ENCODE results near the gene FARS2. TPM values are rescaled to one million over a fixed set of nuclear protein-coding genes. Genes with fewer than 3 reads are reported as not detected.
A peak's percentile ranks its signal among the peaks of the same experiment; 100 is the strongest.
"Not testable (repeated sequence)": the region's sequence is repeated elsewhere in the genome, so short reads cannot be mapped to it uniquely, and the experiment has no call there.

FARS2 gene
- total and polyA plus RNA-seq, 5 donors from 2014 or later, result 26.9 to 39.7 (median 34.9) TPM

DNA sequence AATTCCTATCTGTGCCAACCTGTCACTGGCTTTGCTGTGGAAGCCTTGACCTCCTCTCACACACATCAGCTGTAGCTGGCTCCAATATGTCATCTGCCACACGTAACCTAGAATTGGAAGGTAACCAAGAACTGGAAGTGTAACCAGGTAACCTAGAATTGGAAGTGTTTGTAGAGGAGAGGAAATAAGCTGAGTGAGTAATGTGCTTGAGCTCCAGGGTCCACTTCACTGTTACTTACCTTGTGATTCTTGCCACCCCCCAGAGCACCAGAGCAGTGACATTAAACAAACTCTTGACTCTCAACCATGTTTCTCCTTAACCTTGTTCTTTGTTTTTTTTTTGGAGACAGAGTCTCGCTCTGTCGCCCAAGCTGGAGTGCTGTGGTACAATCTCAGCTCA lies 394.9 kb downstream of the FARS2 start:
- H3K36me3 Mint-ChIP-seq, result peaks cover 53% of the 10 kb centered on the region
- H3K27ac ChIP-seq (ENCODE audit: insufficient read depth, low read length, poor library complexity, severe bottlenecking), result no peak overlapping the region
- no peaks in the 10 kb centered on the region for H3K36me3 ChIP-seq (ENCODE audit: control insufficient read depth, insufficient read depth, low read length)
- ATAC-seq (ENCODE audit: low read depth in 2 of 2), result no peak
- no peaks in the 10 kb centered on the region for H3K4me1 ChIP-seq (ENCODE audit: control insufficient read depth, insufficient read depth, low read length, poor library complexity, severe bottlenecking)
- no peak overlapping the region for H3K4me3 ChIP-seq (ENCODE audit: low read depth, low read length)
- no peaks in the 10 kb centered on the region for H3K27me3 Mint-ChIP-seq
- H3K27me3 ChIP-seq (ENCODE audit: control insufficient read depth, insufficient read depth, low read length), result no peaks in the 10 kb centered on the region
- no peak for DNase-seq
- H3K9me3 Mint-ChIP-seq, result peaks cover 0 to 3% (median 0%) of the 10 kb centered on the region in 7 donors
- no peak overlapping the region for H3K4me3 Mint-ChIP-seq
- H3K9me3 ChIP-seq (ENCODE audit: control insufficient read depth in 2 of 2, low read length in 2 of 2), result no peaks in the 10 kb centered on the region
- H3K4me1 Mint-ChIP-seq, result peaks cover 4 to 8% (median 6%) of the 10 kb centered on the region in 4 donors
- H3K27ac Mint-ChIP-seq, result no peak overlapping the region

- not testable (repeated sequence) for DNase-seq; H3K27me3 Mint-ChIP-seq; H3K4me3 Mint-ChIP-seq; H3K27ac ChIP-seq (ENCODE audit: insufficient read depth, low read length, poor library complexity, severe bottlenecking); ATAC-seq (ENCODE audit: low read depth in 2 of 2); H3K9me3 ChIP-seq (ENCODE audit: control insufficient read depth in 2 of 2, low read length in 2 of 2); H3K4me1 ChIP-seq (ENCODE audit: control insufficient read depth, insufficient read depth, low read length, poor library complexity, severe bottlenecking); H3K27ac Mint-ChIP-seq; H3K4me3 ChIP-seq (ENCODE audit: low read depth, low read length); H3K27me3 ChIP-seq (ENCODE audit: control insufficient read depth, insufficient read depth, low read length); H3K9me3 Mint-ChIP-seq; H3K36me3 ChIP-seq (ENCODE audit: control insufficient read depth, insufficient read depth, low read length)
- Mint-ChIP-seq H3K36me3 (peaks cover 48% of the 10 kb centered on the region), H3K4me1 (peaks cover 4 to 11% (median 6%) of the 10 kb centered on the region in 4 donors)
Observed at GRCh38 chr6:5656695-5657094, 395.4 kb downstream of the FARS2 start.

- peaks cover 38% of the 10 kb centered on the region for H3K36me3 Mint-ChIP-seq
- H3K27me3 ChIP-seq (ENCODE audit: control insufficient read depth, insufficient read depth, low read length), result no peaks in the 10 kb centered on the region
- H3K4me1 Mint-ChIP-seq, result peaks cover 6 to 8% (median 6%) of the 10 kb centered on the region in 4 donors
- H3K4me3 Mint-ChIP-seq, result no peak overlapping the region
- no peak overlapping the region for H3K4me3 ChIP-seq (ENCODE audit: low read depth, low read length)
- H3K27me3 Mint-ChIP-seq, result no peaks in the 10 kb centered on the region
- H3K27ac Mint-ChIP-seq, result no peak overlapping the region
- H3K4me1 ChIP-seq (ENCODE audit: control insufficient read depth, insufficient read depth, low read length, poor library complexity, severe bottlenecking), result no peaks in the 10 kb centered on the region
- no peak overlapping the region for H3K27ac ChIP-seq (ENCODE audit: insufficient read depth, low read length, poor library complexity, severe bottlenecking)
- peaks cover 0 to 1% (median 0%) of the 10 kb centered on the region in 7 donors for H3K9me3 Mint-ChIP-seq
- no peaks in the 10 kb centered on the region for H3K9me3 ChIP-seq (ENCODE audit: control insufficient read depth in 2 of 2, low read length in 2 of 2)
- H3K36me3 ChIP-seq (ENCODE audit: control insufficient read depth, insufficient read depth, low read length), result no peaks in the 10 kb centered on the region
- DNase-seq (no peak), ATAC-seq (ENCODE audit: low read depth in 2 of 2) (no peak)
Observed at GRCh38 chr6:5657684-5658430, 396.5 kb downstream of the FARS2 start.

DNA sequence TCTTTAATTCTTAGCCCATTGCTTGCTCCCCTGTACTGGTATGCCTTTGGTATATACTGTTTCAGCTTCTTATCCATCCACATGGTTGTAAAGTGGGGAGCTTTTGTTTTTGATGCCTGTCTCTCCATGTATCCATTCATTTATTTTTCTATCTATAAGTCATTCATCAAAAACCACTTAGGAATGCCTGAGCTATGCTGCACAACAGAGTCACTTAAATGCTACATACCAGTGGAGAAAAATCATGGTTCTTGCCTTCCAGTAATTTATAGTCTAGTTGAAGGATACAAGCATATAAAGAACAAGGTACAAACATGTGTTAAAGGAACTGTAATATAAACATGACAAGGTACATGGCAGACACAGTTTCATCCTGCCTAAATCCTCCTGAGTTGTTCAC lies 398.2 kb downstream of the FARS2 start:
- Histone ChIP-seq H3K27ac (ENCODE audit: insufficient read depth, low read length, poor library complexity, severe bottlenecking) (no peak overlapping the region), H3K9me3 (ENCODE audit: control insufficient read depth in 2 of 2, low read length in 2 of 2) (no peaks in the 10 kb centered on the region), H3K36me3 (ENCODE audit: control insufficient read depth, insufficient read depth, low read length) (no peaks in the 10 kb centered on the region), H3K27me3 (ENCODE audit: control insufficient read depth, insufficient read depth, low read length) (no peaks in the 10 kb centered on the region), H3K4me3 (ENCODE audit: low read depth, low read length) (no peak overlapping the region), H3K4me1 (ENCODE audit: control insufficient read depth, insufficient read depth, low read length, poor library complexity, severe bottlenecking) (no peaks in the 10 kb centered on the region)
- DNase-seq (no peak), ATAC-seq (ENCODE audit: low read depth in 2 of 2) (no peak)
- H3K27ac Mint-ChIP-seq, result no peak overlapping the region
- H3K9me3 Mint-ChIP-seq, result peaks cover 0 to 1% (median 0%) of the 10 kb centered on the region in 7 donors
- H3K4me3 Mint-ChIP-seq, result no peak overlapping the region
- H3K27me3 Mint-ChIP-seq, result no peaks in the 10 kb centered on the region
- H3K4me1 Mint-ChIP-seq, result peaks cover 4 to 21% (median 11%) of the 10 kb centered on the region in 4 donors
- H3K36me3 Mint-ChIP-seq, result peaks cover 27% of the 10 kb centered on the region

DNA sequence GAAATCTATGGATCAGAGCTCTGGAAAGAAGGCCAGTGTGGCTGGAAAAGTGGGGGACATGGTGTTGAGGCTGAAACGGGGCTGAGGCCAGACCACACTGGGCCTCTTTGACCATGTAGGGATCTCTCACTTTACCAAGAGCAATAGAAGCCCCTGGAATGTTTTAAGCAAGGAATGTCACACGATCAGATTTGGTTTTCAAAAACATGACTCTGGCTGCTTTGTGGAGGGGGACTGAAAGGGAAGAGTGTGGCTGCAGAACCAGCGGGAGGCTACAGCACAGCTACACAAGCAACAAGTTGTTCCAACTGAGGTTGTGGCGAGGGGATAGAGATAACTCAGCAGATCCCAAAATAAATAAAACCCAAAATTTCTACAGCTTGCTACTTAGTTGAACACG lies 399.5 kb downstream of the FARS2 start:
- no peak overlapping the region for H3K4me3 Mint-ChIP-seq
- ATAC-seq (ENCODE audit: low read depth in 2 of 2) (no peak), DNase-seq (no peak)
- H3K36me3 Mint-ChIP-seq, result peaks cover 15% of the 10 kb centered on the region
- peaks cover 0 to 1% (median 0%) of the 10 kb centered on the region in 7 donors for H3K9me3 Mint-ChIP-seq
- Histone ChIP-seq H3K4me3 (ENCODE audit: low read depth, low read length) (no peak overlapping the region), H3K4me1 (ENCODE audit: control insufficient read depth, insufficient read depth, low read length, poor library complexity, severe bottlenecking) (peaks cover 9% of the 10 kb centered on the region), H3K9me3 (ENCODE audit: control insufficient read depth in 2 of 2, low read length in 2 of 2) (no peaks in the 10 kb centered on the region), H3K27me3 (ENCODE audit: control insufficient read depth, insufficient read depth, low read length) (no peaks in the 10 kb centered on the region), H3K36me3 (ENCODE audit: control insufficient read depth, insufficient read depth, low read length) (no peaks in the 10 kb centered on the region), H3K27ac (ENCODE audit: insufficient read depth, low read length, poor library complexity, severe bottlenecking) (no peak overlapping the region)
- H3K4me1 Mint-ChIP-seq, result peaks cover 11 to 34% (median 22%) of the 10 kb centered on the region in 4 donors
- peak overlapping the region in 2 of 3 donors; percentile 4 to 84 for H3K27ac Mint-ChIP-seq
- H3K27me3 Mint-ChIP-seq, result no peaks in the 10 kb centered on the region

DNA sequence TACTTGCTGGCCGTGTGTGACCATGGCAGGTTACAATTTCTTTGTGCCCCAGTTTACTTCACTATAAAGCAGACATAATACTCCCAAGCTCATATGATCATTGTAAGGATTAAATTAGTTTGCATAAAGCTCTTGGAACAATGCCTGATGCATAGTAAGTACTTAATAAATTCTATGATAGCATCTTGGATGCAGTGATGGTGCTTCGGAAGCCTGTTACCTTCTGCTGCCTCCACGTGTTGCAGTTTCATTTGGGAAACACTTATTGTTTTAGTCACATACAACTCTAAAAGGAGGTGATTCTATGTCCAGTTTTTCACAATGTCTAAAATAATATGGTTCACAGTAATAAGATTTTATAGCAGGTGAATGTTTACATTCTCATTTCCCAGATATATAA lies 401.5 kb downstream of the FARS2 start:
- peak overlapping the region in 1 of 3 donors; percentile 42 for H3K27ac Mint-ChIP-seq
- Histone ChIP-seq H3K27ac (ENCODE audit: insufficient read depth, low read length, poor library complexity, severe bottlenecking) (no peak overlapping the region), H3K9me3 (ENCODE audit: control insufficient read depth in 2 of 2, low read length in 2 of 2) (no peaks in the 10 kb centered on the region), H3K36me3 (ENCODE audit: control insufficient read depth, insufficient read depth, low read length) (no peaks in the 10 kb centered on the region), H3K4me1 (ENCODE audit: control insufficient read depth, insufficient read depth, low read length, poor library complexity, severe bottlenecking) (peaks cover 19% of the 10 kb centered on the region), H3K4me3 (ENCODE audit: low read depth, low read length) (no peak overlapping the region), H3K27me3 (ENCODE audit: control insufficient read depth, insufficient read depth, low read length) (no peaks in the 10 kb centered on the region)
- H3K9me3 Mint-ChIP-seq, result peaks cover 0 to 1% (median 0%) of the 10 kb centered on the region in 7 donors
- DNase-seq, result no peak
- no peaks in the 10 kb centered on the region for H3K27me3 Mint-ChIP-seq
- H3K4me1 Mint-ChIP-seq, result peaks cover 15 to 53% (median 35%) of the 10 kb centered on the region in 4 donors
- no peak overlapping the region for H3K4me3 Mint-ChIP-seq
- no peak for ATAC-seq (ENCODE audit: low read depth in 2 of 2)
- H3K36me3 Mint-ChIP-seq, result peaks cover 6% of the 10 kb centered on the region

- H3K9me3 ChIP-seq (ENCODE audit: control insufficient read depth in 2 of 2, low read length in 2 of 2), result no peaks in the 10 kb centered on the region
- no peaks in the 10 kb centered on the region for H3K27me3 ChIP-seq (ENCODE audit: control insufficient read depth, insufficient read depth, low read length)
- Mint-ChIP-seq H3K27me3 (no peaks in the 10 kb centered on the region), H3K4me1 (peaks cover 15 to 58% (median 39%) of the 10 kb centered on the region in 4 donors), H3K4me3 (no peak overlapping the region), H3K27ac (peak overlapping the region; percentile 76 to 98 (median 77)), H3K9me3 (peaks cover 0 to 1% (median 0%) of the 10 kb centered on the region in 7 donors), H3K36me3 (peaks cover 6% of the 10 kb centered on the region)
- H3K4me3 ChIP-seq (ENCODE audit: low read depth, low read length), result no peak overlapping the region
- no peak overlapping the region for H3K27ac ChIP-seq (ENCODE audit: insufficient read depth, low read length, poor library complexity, severe bottlenecking)
- ATAC-seq (ENCODE audit: low read depth in 2 of 2) (no peak), DNase-seq (no peak)
- H3K4me1 ChIP-seq (ENCODE audit: control insufficient read depth, insufficient read depth, low read length, poor library complexity, severe bottlenecking), result peaks cover 19% of the 10 kb centered on the region
- no peaks in the 10 kb centered on the region for H3K36me3 ChIP-seq (ENCODE audit: control insufficient read depth, insufficient read depth, low read length)
Observed at GRCh38 chr6:5663259-5663658, 401.9 kb downstream of the FARS2 start.

DNA sequence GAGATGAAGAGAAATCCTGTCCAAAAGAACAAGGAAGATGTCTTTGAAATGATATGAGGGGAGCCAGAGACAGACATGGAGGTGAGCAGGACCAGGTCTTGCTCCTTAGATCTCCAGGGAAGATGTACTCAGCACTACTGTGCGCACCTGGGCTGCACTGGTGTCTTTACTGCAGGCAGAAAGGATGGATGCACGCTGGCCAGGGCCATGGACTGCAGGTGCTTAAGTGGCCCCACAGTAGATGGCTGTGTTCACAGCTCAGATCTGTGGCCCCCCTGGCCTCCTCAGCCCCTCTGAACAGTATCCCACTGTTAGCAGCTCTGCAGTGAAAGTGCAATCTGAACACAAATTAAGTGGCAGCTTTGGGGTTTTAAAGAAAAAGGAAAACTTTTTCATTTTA lies 402.4 kb downstream of the FARS2 start:
- H3K4me1 Mint-ChIP-seq, result peaks cover 15 to 62% (median 40%) of the 10 kb centered on the region in 4 donors
- ATAC-seq (ENCODE audit: low read depth in 2 of 2), result no peak
- no peak overlapping the region for H3K4me3 ChIP-seq (ENCODE audit: low read depth, low read length)
- H3K9me3 Mint-ChIP-seq, result peaks cover 0 to 1% (median 0%) of the 10 kb centered on the region in 7 donors
- H3K27me3 ChIP-seq (ENCODE audit: control insufficient read depth, insufficient read depth, low read length), result no peaks in the 10 kb centered on the region
- no peaks in the 10 kb centered on the region for H3K9me3 ChIP-seq (ENCODE audit: control insufficient read depth in 2 of 2, low read length in 2 of 2)
- no peak overlapping the region for H3K27ac ChIP-seq (ENCODE audit: insufficient read depth, low read length, poor library complexity, severe bottlenecking)
- peaks cover 19% of the 10 kb centered on the region for H3K4me1 ChIP-seq (ENCODE audit: control insufficient read depth, insufficient read depth, low read length, poor library complexity, severe bottlenecking)
- peaks cover 5% of the 10 kb centered on the region for H3K36me3 Mint-ChIP-seq
- H3K4me3 Mint-ChIP-seq, result no peak overlapping the region
- H3K36me3 ChIP-seq (ENCODE audit: control insufficient read depth, insufficient read depth, low read length), result no peaks in the 10 kb centered on the region
- peak overlapping the region; percentile 76 to 98 (median 77) for H3K27ac Mint-ChIP-seq
- H3K27me3 Mint-ChIP-seq, result no peaks in the 10 kb centered on the region
- no peak for DNase-seq
